Activated T-cell treated with anti-CD3 and anti-CD28 coated beads, Interleukin-2, amount 50 U/mL, for 24 hours (primary cell): Measurements from ENCODE around the gene TLE1.

ENCODE experiments used
- DNase-seq: peaks from one replicate; pipeline ENCODE4 v3.0.0-alpha.2; 2020
- H3K27ac Mint-ChIP-seq: 2 replicates; pipeline ENCODE4 v1.8.0; 2020; ENCODE audit warnings: mild to moderate bottlenecking, mixed read lengths
- H3K27me3 Mint-ChIP-seq: 2 replicates; pipeline ENCODE4 v1.8.0; 2020; ENCODE audit warnings: mixed read lengths
- H3K36me3 Mint-ChIP-seq: 2 replicates; pipeline ENCODE4 v1.8.0; 2020; ENCODE audit warnings: low read depth, mixed read lengths
- H3K4me1 Mint-ChIP-seq: 2 replicates; pipeline ENCODE4 v1.8.0; 2020; ENCODE audit warnings: low read depth, mixed read lengths
- H3K4me3 Mint-ChIP-seq: 2 replicates; pipeline ENCODE4 v1.8.0; 2020; ENCODE audit warnings: mild to moderate bottlenecking, moderate library complexity, mixed read lengths
- H3K9me3 Mint-ChIP-seq: 2 replicates; pipeline ENCODE4 v1.8.0; 2020; ENCODE audit warnings: mixed read lengths

Gene TLE1

DNA sequence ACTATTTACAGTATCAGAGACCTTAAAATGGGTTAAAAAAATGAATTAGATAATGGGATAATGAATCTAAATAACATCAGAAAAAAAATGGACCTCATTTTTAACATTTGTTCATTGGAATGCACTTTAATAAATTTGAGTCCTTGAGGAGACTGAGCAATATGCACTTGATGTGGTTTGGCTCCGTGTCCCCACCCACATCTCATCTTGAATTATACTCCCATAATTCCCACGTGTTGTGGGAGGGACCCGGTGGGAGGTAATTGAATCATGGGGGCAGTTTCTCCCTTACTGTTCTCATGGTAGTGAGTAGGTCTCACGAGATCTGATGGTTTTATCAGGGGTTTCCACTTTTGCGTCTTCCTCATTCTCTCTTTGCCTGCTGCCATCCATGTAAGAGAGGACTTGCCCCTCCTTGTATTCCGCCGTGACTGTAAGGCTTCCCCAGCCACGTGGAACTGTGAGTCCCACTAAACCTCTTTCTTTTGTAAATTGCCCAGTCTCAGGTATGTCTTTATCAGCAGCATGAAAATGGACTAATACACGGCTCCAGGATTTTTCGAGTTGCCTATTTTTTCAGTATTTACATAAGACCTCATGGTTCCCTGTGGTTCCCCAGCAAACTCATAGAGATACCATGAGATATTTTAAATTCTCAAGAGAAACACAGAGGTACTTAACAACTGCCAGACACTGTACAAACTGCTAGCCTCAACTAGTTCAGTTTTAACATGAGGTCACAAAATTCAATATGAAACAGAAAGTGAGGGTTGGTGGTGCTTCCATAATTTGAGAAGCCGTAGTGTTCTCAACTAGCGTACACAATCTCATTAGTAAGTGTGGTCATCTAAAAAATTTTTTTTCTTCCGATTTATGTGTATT is 128.3 kb downstream of the TLE1 start:
- no peaks in the 10 kb centered on the region for H3K27me3 Mint-ChIP-seq

GRCh38 chr9:81559709-81560108 is 129.6 kb downstream of the TLE1 start:
- no peak overlapping the region for H3K27ac Mint-ChIP-seq
- H3K9me3 Mint-ChIP-seq, result no peaks in the 10 kb centered on the region
- H3K4me1 Mint-ChIP-seq, result no peaks in the 10 kb centered on the region
- no peaks in the 10 kb centered on the region for H3K36me3 Mint-ChIP-seq
- no peak for DNase-seq
- no peaks in the 10 kb centered on the region for H3K27me3 Mint-ChIP-seq
- no peak overlapping the region for H3K4me3 Mint-ChIP-seq

More for the DNA sequence above, 128.3 kb downstream of the TLE1 start:
- no peaks in the 10 kb centered on the region for H3K9me3 Mint-ChIP-seq
- no peaks in the 10 kb centered on the region for H3K4me1 Mint-ChIP-seq
- no peaks in the 10 kb centered on the region for H3K36me3 Mint-ChIP-seq
- no peak for DNase-seq
- H3K4me3 Mint-ChIP-seq, result no peak overlapping the region
- no peak overlapping the region for H3K27ac Mint-ChIP-seq

- no peak overlapping the region for H3K4me3 Mint-ChIP-seq
- no peak for DNase-seq
- H3K27ac Mint-ChIP-seq, result no peak overlapping the region
- H3K9me3 Mint-ChIP-seq, result no peaks in the 10 kb centered on the region
- no peaks in the 10 kb centered on the region for H3K36me3 Mint-ChIP-seq
- H3K27me3 Mint-ChIP-seq, result no peaks in the 10 kb centered on the region
- H3K4me1 Mint-ChIP-seq, result no peaks in the 10 kb centered on the region
These were observed 130.2 kb downstream of the TLE1 start for GRCh38 chr9:81559197-81559596.

DNA sequence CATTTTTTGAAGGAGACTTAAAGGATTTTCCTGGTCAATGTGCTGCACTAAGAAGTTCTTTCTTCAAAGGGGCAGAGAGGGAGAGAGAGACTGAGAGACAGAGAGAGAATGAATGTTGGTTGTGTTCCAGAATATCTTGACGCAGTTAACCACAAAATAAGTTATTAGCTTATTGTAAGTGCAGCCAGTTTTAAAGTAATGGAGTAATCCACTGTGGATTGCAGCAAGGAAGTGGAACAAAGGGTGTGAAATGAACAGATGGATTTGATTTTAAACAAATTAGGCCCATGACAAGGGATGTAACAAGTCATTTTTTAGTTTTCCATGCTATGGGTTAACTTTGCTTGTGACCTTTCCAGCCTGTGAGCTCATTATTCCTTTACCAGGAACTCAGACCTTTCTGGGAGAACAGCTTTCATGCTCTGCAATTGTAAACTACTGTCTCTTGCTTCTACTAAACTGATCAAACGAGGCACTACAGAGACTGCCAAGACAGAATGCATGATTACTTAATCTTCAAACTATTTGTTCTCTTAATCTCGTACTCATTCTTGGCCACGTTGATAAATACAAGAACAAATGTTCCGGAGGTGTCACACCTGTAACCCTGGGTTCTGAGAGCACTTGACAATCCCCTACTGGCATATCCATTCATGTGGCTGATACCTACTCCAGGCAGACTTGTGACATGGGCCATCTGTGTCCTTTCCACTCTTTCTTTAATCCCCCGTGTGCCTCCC is 131.1 kb downstream of the TLE1 start:
- DNase-seq, result no peak
- Mint-ChIP-seq H3K4me1 (no peaks in the 10 kb centered on the region), H3K36me3 (no peaks in the 10 kb centered on the region), H3K27me3 (no peaks in the 10 kb centered on the region), H3K27ac (no peak overlapping the region), H3K4me3 (no peak overlapping the region), H3K9me3 (no peaks in the 10 kb centered on the region)

DNA sequence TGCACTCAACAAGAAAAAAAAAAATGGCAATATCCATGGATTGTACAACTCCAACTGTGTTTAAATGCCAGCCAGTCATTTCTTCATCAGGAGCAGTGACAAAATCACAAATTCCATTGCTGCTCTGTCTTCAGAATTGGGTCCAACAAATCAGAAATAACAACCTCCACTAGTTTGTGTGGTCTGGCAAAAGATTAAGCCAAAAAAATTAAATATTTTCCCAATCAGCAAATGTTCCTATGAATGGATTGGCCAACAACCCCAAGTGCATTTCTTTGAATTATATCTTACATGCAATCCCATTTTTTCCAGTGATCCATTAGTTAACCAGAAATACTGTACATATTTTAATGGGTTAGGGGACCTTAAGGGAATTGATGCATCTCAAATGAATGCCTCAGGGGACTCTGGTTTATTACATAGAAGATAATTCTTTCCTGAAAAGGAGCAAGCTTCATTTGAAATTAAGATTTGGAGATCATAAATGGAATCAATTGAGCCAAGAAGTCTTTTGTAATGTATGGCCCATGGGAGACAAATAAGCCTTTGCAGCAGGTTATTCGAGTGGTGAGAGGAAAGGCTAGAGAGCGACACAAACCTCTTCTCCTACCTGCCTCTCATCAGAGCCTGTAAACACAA is 131.8 kb downstream of the TLE1 start:
- DNase-seq, result no peak
- no peaks in the 10 kb centered on the region for H3K36me3 Mint-ChIP-seq
- no peaks in the 10 kb centered on the region for H3K4me1 Mint-ChIP-seq
- no peaks in the 10 kb centered on the region for H3K9me3 Mint-ChIP-seq
- no peaks in the 10 kb centered on the region for H3K27me3 Mint-ChIP-seq
- H3K4me3 Mint-ChIP-seq, result no peak overlapping the region
- H3K27ac Mint-ChIP-seq, result no peak overlapping the region

DNA sequence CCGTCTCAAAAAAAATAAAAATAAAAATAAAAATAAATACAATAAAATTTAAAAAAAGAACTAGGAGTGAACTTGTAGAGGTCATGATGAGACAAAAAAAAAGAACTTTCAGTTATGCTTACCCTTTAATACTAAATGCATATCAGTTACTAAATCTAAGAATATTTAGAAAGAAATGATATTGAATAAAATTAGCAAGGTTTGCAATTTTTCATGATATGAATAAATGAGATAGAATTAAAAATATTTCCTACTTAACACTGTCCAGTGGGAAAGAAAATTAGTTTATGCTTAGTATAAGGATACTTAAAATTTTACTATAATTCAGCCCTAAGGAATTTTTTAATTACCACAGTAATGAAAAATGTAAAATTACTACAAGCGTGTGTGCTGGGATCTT is 132.4 kb downstream of the TLE1 start:
- no peak overlapping the region for H3K27ac Mint-ChIP-seq
- H3K9me3 Mint-ChIP-seq, result no peaks in the 10 kb centered on the region
- no peaks in the 10 kb centered on the region for H3K4me1 Mint-ChIP-seq
- no peak overlapping the region for H3K4me3 Mint-ChIP-seq
- no peaks in the 10 kb centered on the region for H3K27me3 Mint-ChIP-seq
- no peak for DNase-seq
- H3K36me3 Mint-ChIP-seq, result no peaks in the 10 kb centered on the region

GRCh38 chr9:81552581-81552991 is 136.8 kb downstream of the TLE1 start:
- DNase-seq, result no peak
- H3K27me3 Mint-ChIP-seq, result no peaks in the 10 kb centered on the region
- no peaks in the 10 kb centered on the region for H3K9me3 Mint-ChIP-seq
- no peak overlapping the region for H3K4me3 Mint-ChIP-seq
- H3K27ac Mint-ChIP-seq, result no peak overlapping the region
- no peaks in the 10 kb centered on the region for H3K4me1 Mint-ChIP-seq
- no peaks in the 10 kb centered on the region for H3K36me3 Mint-ChIP-seq

DNA sequence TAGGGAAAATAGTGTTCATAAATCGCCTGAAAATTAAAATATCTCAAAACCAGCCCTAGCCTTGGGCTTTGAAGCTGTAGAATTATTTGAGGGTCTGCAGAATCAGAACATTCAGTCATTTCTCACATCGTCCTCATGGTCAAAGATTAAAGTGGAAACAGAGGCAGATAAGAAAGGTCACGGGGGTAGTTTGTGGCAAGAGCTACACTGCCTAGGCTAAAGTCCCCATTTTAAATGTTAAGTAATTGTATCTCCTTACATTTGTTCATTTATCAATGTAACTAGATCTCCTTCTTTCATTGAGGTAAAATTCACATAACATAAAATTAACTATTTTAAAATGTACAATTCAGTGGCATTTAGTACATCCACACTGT is 139.2 kb downstream of the TLE1 start:
- no peak overlapping the region for H3K27ac Mint-ChIP-seq
- no peaks in the 10 kb centered on the region for H3K4me1 Mint-ChIP-seq
- DNase-seq, result no peak
- H3K9me3 Mint-ChIP-seq, result no peaks in the 10 kb centered on the region
- no peaks in the 10 kb centered on the region for H3K36me3 Mint-ChIP-seq
- H3K4me3 Mint-ChIP-seq, result no peak overlapping the region
- H3K27me3 Mint-ChIP-seq, result no peaks in the 10 kb centered on the region

DNA sequence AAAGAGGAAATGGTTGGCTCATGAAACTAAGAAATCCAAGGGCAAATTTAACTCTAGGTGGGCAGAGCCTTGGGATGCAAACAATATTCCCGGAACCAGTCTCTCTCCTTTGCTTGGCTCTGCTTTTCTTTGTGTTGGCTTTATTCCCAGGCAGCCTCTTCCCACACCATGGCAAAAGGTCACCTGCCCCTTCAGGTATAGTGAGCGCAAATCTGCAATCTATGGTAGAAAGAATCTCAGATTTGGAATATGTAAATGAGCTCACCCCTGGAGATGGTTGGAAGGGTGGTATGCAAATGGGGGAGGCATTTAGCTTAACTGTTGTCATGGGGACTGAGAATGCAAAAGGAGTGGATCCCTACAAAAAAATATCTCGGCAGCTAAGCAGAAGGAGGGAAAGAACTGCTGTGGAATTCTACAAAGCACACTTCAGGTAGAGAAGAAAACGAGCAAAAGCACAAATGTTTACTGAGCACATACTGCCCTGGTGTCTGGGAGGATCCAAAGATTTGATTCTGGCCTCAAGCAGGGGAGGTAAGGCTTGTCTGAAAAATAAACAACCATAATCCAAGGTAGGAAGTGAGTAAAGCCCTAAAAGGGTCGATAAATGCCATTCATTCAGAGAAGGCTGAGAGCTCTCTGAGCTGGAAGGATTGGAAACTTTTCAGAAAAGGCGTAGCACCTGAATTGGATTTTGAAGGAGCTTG is 139.7 kb downstream of the TLE1 start:
- no peaks in the 10 kb centered on the region for H3K36me3 Mint-ChIP-seq

DNA sequence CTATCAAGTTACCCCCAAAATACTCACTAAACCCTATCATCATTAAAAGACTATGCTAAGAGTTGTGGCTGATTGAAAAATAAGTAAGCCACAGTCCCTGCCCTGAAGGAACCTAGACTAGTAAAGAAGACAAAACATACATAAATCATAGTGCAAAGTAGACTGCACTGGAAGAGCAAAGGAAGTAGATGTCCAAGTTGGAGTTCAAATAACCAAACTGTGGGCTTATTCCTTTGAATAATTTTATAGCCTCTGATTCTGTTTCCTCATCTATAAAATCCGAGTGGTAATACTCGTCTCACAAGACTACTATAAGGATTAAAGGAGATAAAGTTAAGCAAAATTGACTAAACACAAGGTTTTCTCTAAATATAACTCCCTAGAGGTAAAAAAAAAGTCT is 140.4 kb downstream of the TLE1 start:
- Mint-ChIP-seq H3K4me1 (no peaks in the 10 kb centered on the region), H3K9me3 (no peaks in the 10 kb centered on the region), H3K36me3 (no peaks in the 10 kb centered on the region), H3K27ac (no peak overlapping the region), H3K27me3 (no peaks in the 10 kb centered on the region), H3K4me3 (no peak overlapping the region)
- no peak for DNase-seq

More for the DNA sequence above, 139.7 kb downstream of the TLE1 start:
- no peaks in the 10 kb centered on the region for H3K4me1 Mint-ChIP-seq
- H3K4me3 Mint-ChIP-seq, result no peak overlapping the region
- no peak for DNase-seq
- no peak overlapping the region for H3K27ac Mint-ChIP-seq
- H3K9me3 Mint-ChIP-seq, result no peaks in the 10 kb centered on the region
- no peaks in the 10 kb centered on the region for H3K27me3 Mint-ChIP-seq

- no peaks in the 10 kb centered on the region for H3K4me1 Mint-ChIP-seq
- H3K27me3 Mint-ChIP-seq, result no peaks in the 10 kb centered on the region
- no peak overlapping the region for H3K27ac Mint-ChIP-seq
- H3K9me3 Mint-ChIP-seq, result no peaks in the 10 kb centered on the region
- H3K4me3 Mint-ChIP-seq, result no peak overlapping the region
- DNase-seq, result no peak
- no peaks in the 10 kb centered on the region for H3K36me3 Mint-ChIP-seq
These were observed 142.9 kb downstream of the TLE1 start for GRCh38 chr9:81546489-81546888.

DNA sequence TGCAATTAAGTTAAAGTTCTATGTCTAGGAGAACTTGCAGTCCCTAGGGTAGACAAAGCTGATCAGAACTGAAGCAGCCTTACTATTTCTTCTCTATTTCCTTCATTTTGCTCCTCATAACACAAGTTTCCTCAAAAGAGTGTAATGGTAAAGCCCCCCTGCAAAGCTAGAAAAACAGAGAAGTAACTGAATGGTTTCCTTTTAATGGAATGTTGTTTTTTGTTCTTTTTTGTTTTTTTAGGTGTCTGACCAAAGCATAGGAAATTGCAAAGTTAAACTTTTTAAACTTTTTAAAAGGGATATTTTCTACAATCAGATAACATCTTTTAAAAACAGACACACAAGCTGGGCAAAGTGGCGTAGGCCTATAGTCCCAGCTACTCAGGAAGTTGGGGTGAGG is 145.7 kb downstream of the TLE1 start:
- Mint-ChIP-seq H3K36me3 (no peaks in the 10 kb centered on the region), H3K4me1 (no peaks in the 10 kb centered on the region), H3K27ac (no peak overlapping the region), H3K9me3 (no peaks in the 10 kb centered on the region), H3K4me3 (no peak overlapping the region), H3K27me3 (no peaks in the 10 kb centered on the region)
- no peak for DNase-seq

- Mint-ChIP-seq H3K27ac (no peak overlapping the region), H3K27me3 (no peaks in the 10 kb centered on the region), H3K4me3 (no peak overlapping the region)
These were observed 147.0 kb downstream of the TLE1 start for GRCh38 chr9:81542118-81542889.

More at GRCh38 chr9:81542118-81542889, 147.0 kb downstream of the TLE1 start:
- DNase-seq, result no peak
- Mint-ChIP-seq H3K4me1 (no peaks in the 10 kb centered on the region), H3K9me3 (no peaks in the 10 kb centered on the region), H3K36me3 (no peaks in the 10 kb centered on the region)
